ENCODE results near the gene CTBS.

The CTBS gene

GRCh38 chr1:84506002-84506728 lies 68.1 kb downstream of the CTBS start, which contains the start of the genes GNG5 and SPATA1:
Gene GNG5, minus strand, starts transcription at chr1:84506581. Its CDS starts 490 bp downstream, at chr1:84506091.
Gene SPATA1, plus strand, starts transcription at chr1:84506386. Its CDS starts 9,974 bp downstream, at chr1:84516360.
- peak; percentile 64 for TF ChIP-seq FOXP2 (optimal IDR thresholded peaks at IDR 0.05; ENCODE audit: borderline replicate concordance, extremely low read depth, extremely low read length, insufficient read depth)
- TF ChIP-seq POLR2AphosphoS5 (IDR thresholded peaks at IDR 0.05; ENCODE audit: low read depth, low read length): no peak; the same call in none of the 2 replicates
- TF ChIP-seq TAF1 (IDR thresholded peaks at IDR 0.05; ENCODE audit: borderline replicate concordance, insufficient read depth, low read length): peak; percentile 67; the same call in 1 of the 2 replicates
- TF ChIP-seq, protein P1, sequence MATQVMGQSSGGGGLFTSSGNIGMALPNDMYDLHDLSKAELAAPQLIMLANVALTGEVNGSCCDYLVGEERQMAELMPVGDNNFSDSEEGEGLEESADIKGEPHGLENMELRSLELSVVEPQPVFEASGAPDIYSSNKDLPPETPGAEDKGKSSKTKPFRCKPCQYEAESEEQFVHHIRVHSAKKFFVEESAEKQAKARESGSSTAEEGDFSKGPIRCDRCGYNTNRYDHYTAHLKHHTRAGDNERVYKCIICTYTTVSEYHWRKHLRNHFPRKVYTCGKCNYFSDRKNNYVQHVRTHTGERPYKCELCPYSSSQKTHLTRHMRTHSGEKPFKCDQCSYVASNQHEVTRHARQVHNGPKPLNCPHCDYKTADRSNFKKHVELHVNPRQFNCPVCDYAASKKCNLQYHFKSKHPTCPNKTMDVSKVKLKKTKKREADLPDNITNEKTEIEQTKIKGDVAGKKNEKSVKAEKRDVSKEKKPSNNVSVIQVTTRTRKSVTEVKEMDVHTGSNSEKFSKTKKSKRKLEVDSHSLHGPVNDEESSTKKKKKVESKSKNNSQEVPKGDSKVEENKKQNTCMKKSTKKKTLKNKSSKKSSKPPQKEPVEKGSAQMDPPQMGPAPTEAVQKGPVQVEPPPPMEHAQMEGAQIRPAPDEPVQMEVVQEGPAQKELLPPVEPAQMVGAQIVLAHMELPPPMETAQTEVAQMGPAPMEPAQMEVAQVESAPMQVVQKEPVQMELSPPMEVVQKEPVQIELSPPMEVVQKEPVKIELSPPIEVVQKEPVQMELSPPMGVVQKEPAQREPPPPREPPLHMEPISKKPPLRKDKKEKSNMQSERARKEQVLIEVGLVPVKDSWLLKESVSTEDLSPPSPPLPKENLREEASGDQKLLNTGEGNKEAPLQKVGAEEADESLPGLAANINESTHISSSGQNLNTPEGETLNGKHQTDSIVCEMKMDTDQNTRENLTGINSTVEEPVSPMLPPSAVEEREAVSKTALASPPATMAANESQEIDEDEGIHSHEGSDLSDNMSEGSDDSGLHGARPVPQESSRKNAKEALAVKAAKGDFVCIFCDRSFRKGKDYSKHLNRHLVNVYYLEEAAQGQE (IDR thresholded peaks at IDR 0.05; ENCODE audit: insufficient read depth in 1 of 2, low read depth in 2 of 2, low read length in 2 of 2): no peak
- TF ChIP-seq SIN3A (IDR thresholded peaks at IDR 0.05; ENCODE audit: borderline replicate concordance, insufficient read depth, low read length): peak; percentile 25; the same call in 1 of the 2 replicates

DNA sequence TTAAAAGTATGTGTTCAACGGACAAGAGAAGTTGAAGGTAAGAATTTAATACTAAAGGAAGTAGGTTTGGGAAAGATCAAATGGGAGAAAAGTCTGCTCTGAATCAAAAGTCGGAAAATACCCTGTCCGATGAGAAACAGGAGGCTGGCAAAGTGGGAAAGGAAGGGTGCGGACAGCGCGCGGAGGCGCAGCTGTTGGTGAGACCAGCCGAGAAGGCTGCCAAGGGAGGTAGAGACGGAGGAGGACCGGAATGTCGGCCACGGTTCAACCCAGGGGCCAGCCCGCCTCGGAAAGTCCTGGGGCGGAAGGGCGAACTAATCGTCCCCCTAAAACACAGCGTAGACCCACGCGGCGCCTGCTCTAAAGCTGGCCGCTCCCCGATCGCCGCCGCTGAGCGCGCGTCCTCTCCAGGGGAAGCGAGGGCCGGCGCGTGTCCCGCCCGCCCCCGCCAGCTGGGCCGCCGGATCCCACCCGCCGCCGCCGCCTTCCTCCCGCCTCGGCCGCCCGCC lies 68.7 kb downstream of the CTBS start:
- TF ChIP-seq, protein P1 (IDR thresholded peaks at IDR 0.05; ENCODE audit: insufficient read depth in 1 of 2, low read depth in 2 of 2, low read length in 2 of 2): no peak
- TF ChIP-seq FOXP2 (optimal IDR thresholded peaks at IDR 0.05; ENCODE audit: borderline replicate concordance, extremely low read depth, extremely low read length, insufficient read depth) (peak; percentile 35), POLR2AphosphoS5 (IDR thresholded peaks at IDR 0.05; ENCODE audit: low read depth, low read length) (no peak), SIN3A (IDR thresholded peaks at IDR 0.05; ENCODE audit: borderline replicate concordance, insufficient read depth, low read length) (peak; percentile 46; the same call in 1 of the 2 replicates), TAF1 (IDR thresholded peaks at IDR 0.05; ENCODE audit: borderline replicate concordance, insufficient read depth, low read length) (no peak)

- TF ChIP-seq, protein P1 (IDR thresholded peaks at IDR 0.05; ENCODE audit: insufficient read depth in 1 of 2, low read depth in 2 of 2, low read length in 2 of 2): no peak
- TF ChIP-seq FOXP2 (optimal IDR thresholded peaks at IDR 0.05; ENCODE audit: borderline replicate concordance, extremely low read depth, extremely low read length, insufficient read depth): no peak
- no peak for TF ChIP-seq SIN3A (IDR thresholded peaks at IDR 0.05; ENCODE audit: borderline replicate concordance, insufficient read depth, low read length)
- no peak for TF ChIP-seq POLR2AphosphoS5 (IDR thresholded peaks at IDR 0.05; ENCODE audit: low read depth, low read length)
- no peak for TF ChIP-seq TAF1 (IDR thresholded peaks at IDR 0.05; ENCODE audit: borderline replicate concordance, insufficient read depth, low read length)
These were observed 69.4 kb downstream of the CTBS start for GRCh38 chr1:84504580-84505492.

- TF ChIP-seq, protein P1 (IDR thresholded peaks at IDR 0.05; ENCODE audit: insufficient read depth in 1 of 2, low read depth in 2 of 2, low read length in 2 of 2): no peak
- TF ChIP-seq POLR2AphosphoS5 (IDR thresholded peaks at IDR 0.05; ENCODE audit: low read depth, low read length) (no peak), SIN3A (IDR thresholded peaks at IDR 0.05; ENCODE audit: borderline replicate concordance, insufficient read depth, low read length) (no peak), FOXP2 (optimal IDR thresholded peaks at IDR 0.05; ENCODE audit: borderline replicate concordance, extremely low read depth, extremely low read length, insufficient read depth) (no peak), TAF1 (IDR thresholded peaks at IDR 0.05; ENCODE audit: borderline replicate concordance, insufficient read depth, low read length) (no peak)
These were observed 71.3 kb downstream of the CTBS start for GRCh38 chr1:84502927-84503326.

Measured in PFSK-1 (cell line).